Right forelimb (tissue), 1 donor: ENCODE measurements around the gene RAB44.

Experiments used
- DNase-seq: peaks from one replicate; pipeline ENCODE4 v3.0.0-alpha.2; 2018

RAB44 gene

DNA sequence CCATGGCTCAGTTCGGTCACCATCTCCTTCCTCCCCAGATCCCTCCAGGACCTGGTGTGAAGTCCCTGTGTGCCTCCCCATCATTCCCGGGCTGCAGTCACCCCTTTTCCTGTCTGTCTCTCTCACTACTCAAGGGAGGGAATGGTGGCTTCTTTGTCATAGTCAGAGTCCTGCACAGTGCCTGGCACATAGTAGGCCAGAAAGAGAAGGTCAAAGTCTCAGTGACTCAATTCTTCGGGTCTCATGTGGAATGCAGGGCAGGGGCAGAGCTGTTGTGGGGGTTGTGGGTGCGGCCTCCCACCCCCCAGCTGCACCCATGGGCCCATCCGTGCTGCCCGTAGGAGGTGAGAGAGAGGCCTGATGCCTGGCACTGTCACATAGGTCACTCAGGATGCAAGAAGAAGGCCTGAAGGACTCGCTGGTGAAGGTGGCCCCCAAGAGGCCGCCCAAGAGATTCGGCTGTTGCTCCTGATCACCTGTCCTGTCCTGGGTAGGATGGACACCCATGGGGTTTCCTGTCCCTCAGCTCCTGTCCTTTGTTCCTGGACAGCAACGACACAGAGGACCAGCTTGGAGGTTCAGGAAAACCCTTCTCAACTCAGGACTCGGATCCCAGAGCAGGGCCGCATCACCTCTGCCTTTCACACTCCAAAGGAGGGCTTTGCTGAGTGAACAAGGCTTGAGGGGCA, 34.1 kb downstream of the RAB44 start:
- no peak for DNase-seq

- no peak for DNase-seq
Observed at GRCh38 chr6:36733300-36733699, 35.7 kb downstream of the RAB44 start.

- no peak for DNase-seq
Observed at GRCh38 chr6:36734486-36735060, 36.9 kb downstream of the RAB44 start.

DNA sequence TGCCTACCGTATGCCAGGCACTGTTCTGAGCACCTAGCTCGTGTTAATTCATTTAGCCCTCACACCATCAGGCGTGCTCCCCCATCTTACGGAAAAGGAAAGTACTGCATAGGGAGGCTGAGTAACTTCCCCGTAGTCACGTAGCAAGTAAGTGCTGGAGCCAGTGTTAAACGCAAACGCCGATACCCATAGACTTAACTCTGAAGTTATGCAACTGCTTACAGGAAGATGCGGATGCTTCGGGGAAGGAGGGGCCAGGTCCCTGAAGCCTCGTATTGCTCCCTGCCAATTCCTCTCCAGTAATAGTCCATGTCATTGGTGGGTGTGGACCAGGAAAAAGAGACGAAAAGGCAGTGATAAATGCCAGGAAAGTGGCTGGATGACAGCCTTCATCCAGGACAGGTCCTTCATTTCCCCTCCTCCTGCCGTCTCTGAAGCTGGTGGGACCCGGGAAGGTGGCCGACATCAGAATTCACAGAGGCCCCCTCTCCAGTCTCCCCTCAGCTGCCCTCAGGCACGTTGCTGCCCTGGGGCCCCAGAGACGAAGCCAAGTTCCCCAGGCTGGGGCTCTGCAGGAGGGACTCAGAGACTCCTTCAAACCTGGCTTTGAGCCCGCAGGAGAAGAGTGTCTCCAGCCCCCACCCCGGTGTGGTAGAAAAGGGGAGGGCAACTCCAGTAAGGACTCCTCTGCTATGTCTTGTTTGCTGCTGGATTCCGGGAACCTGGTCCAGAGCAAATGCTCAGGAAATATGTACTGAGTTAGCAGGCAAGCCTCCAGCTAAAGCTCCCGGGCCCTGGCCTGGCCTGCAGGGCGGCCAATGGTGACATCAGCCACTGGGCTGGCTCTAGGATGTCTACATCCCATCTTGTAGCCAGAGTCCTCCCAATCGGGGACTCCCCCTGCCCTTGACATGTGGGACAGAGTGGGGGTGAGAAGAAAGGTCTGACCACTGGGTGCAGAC, 37.8 kb downstream of the RAB44 start:
- peak; percentile 92 for DNase-seq

GRCh38 chr6:36737043-36737785, 39.6 kb downstream of the RAB44 start:
- DNase-seq: no peak

- no peak for DNase-seq
Observed at GRCh38 chr6:36738108-36738507, 40.5 kb downstream of the RAB44 start.

- DNase-seq: no peak
Observed at GRCh38 chr6:36739947-36740817, 42.6 kb downstream of the RAB44 start.

GRCh38 chr6:36740818-36741179, 43.2 kb downstream of the RAB44 start:
- no peak for DNase-seq

DNA sequence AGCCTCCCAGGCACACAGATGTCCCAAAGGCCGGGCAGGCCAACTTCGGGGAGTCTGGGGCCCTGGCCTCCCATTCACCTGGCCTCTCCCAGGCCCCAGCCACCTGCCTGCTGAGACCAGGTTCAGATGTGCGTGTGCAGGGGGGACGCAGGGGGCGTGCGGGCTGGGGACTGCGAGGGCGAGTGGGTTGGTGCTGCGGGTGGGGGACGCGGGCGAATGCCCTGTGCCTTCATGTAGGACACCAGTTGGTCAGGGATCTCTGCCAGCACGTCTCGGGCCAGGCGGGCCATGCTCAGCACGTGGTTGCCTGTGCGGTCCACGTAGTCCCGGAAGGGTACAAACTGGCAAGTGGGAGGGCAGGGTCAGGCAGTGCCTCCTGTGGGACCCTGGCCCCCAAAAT, 44.5 kb downstream of the RAB44 start:
- no peak for DNase-seq

DNA sequence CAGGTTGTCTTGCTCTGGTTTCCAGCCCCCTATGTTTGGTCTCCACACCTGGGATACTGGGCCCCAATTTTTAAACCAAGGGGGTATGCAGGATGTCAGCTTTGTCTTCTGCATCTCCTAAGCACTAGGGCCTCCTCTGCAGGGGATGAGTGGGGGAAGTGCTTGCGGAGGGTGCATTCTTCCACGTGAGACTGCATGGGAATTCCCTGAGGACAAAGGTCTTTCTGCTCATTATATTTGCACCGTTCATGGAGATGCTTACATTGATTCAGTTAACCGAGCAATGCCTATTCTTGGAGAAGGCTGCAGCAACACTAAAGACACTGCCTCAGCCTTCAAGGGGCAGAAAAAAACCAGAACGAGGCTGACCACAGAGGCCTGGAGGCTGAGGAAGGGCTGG, 45.4 kb downstream of the RAB44 start:
- no peak for DNase-seq

- no peak for DNase-seq
Observed at GRCh38 chr6:36743538-36744303, 46.1 kb downstream of the RAB44 start.

DNA sequence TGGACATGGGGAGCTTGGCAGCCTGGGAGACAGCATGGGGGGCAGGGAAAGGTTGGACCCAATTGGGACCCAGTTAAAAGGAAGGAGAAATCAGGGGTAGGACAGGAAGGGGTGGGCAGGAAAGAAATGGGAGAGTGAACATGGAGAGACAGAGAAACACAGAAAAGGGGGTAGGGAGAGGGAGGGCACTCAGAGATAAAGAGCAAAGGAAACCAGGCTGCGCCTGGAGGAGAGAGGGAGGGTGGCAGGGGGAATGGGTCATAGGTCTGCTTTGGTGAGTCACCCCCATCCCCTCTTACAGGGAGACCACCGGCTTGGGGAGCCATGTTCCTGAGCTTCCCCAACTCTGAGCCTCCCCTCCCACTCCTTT, 46.7 kb downstream of the RAB44 start:
- no peak for DNase-seq

DNA sequence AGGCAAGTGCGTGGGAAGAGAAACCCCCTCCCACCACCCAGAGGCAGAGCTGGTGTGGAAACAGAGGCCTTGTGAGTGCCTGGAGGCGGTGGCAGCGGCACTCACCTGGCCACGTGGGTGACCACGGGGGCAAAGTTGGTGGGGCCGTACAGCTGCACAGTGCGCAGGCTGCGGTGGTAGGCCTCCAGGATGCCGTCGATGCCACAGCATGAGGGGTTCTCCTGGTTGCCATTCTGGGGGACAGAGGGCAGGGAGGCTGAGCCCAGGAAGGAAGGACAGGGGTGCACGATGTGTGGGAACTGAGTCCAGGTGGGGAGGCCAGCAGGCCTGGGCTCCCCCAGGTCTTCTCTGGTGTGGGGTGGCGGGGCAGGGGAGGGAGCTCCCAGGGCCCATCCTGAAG, 47.7 kb downstream of the RAB44 start:
- DNase-seq: no peak

GRCh38 chr6:36745836-36746235, 48.2 kb downstream of the RAB44 start:
- no peak for DNase-seq

DNA sequence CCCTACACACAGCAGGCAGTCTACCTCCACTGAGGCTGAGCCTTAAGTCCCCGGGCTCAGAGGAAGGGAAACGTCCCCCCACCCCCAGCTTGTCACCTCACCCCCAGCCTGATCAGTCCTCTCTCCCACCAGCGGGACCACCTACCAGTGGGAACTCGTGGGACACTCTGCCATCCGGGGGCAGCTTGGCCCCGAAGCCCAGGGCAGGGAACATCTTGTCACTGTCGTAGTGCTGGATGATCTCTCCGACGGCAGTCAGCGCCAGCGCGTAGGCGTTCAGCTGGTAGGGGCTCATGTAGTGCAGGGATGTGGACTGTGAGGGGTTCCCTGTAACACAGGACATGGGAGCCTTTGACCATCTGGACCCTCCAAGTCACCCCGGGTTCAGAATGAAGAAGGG, 48.6 kb downstream of the RAB44 start:
- no peak for DNase-seq

DNA sequence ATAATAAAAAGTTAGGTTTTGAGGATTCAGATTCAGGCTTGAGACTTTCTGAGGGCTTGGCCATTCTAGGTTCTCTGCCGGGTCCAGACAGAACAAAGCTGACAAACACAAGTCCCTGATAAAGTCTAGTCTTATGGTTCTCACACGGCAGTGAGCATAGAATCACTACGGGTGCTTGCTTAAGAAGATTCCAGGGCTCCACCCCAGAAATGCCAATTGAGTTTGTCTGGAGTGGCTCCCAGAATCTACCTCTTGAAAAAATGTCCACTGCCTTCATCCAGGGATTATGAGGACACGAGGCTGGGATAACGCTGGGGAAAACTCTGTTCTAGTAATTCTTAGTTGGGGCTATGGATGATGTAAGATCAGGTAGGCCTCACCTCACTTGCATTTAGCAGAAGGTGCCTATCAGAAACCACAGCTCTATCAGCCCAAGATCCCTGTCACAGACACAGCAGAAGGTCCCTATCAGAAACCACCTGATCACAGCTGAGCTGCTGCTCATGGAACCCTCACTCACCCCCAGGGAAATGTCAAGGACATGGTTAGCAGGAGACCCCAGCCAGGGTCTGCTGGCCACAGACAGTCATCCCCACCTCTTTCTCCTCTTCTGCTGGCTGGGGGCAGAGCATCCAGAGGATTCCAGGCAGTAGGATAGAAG, 52.3 kb downstream of the RAB44 start:
- no peak for DNase-seq

- no peak for DNase-seq
Observed at GRCh38 chr6:36751091-36751490, 53.5 kb downstream of the RAB44 start.

DNA sequence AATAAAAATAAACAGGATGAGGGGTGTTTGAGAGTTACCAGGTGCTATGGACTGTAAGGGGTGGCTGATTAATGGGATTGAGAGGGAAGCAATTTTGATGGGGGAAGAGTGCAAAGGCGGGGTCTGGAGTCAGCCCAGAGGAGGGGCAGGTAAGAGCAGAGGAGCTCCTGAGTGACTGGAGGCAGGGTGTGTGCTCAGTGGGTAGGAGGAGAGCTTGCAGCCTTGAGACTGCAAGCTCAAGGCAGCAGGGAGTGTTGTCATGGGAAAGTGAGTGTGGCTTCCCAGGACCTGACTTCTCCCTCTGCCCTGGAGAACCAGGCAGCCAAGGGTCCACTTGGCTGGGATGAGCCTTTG, 54.2 kb downstream of the RAB44 start:
- DNase-seq: no peak

DNA sequence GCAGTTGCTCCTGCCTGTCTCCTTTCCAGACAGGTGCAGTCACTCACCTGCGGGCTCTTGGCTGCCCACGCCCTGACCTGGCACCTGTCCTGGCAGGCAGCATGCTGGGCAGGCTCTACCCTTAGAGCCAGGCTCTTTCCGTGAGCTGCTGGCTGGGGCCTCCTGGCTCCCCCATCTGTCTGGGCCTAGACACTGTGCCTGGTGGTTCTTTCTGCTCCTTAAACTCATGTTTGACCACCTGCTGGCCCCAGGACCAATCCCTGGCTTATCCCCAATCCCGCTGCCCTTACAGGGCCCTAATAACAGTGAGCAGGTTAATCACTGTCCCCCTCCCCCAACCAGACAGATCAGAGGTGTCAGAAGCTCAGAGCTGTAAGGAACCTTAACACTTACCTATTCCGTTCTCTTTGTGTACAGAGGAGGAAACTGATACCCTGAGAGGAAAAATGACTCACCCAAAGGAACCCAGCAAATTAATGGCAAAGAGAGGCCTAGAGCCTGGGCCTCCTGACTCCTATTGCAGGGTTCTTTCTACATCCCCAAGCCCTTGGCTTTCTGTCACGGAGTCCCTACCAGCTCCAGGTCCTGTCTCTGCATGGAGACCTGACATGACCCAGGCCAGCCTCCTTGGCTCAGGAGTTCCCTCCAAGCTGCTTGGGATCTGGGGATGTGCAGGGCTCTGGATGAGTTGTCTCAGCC, 54.7 kb downstream of the RAB44 start:
- no peak for DNase-seq

GRCh38 chr6:36752886-36753506, 55.4 kb downstream of the RAB44 start:
- DNase-seq: no peak
